G401.6 (cell line): Measurements from ENCODE around the gene CERK.

ENCODE experiments used
- FAIRE-seq: peaks from 2 replicates; lab custom pipeline; 2012; peaks lifted over from hg19 to GRCh38; lab: Jason Lieb, UNC

CERK gene

DNA sequence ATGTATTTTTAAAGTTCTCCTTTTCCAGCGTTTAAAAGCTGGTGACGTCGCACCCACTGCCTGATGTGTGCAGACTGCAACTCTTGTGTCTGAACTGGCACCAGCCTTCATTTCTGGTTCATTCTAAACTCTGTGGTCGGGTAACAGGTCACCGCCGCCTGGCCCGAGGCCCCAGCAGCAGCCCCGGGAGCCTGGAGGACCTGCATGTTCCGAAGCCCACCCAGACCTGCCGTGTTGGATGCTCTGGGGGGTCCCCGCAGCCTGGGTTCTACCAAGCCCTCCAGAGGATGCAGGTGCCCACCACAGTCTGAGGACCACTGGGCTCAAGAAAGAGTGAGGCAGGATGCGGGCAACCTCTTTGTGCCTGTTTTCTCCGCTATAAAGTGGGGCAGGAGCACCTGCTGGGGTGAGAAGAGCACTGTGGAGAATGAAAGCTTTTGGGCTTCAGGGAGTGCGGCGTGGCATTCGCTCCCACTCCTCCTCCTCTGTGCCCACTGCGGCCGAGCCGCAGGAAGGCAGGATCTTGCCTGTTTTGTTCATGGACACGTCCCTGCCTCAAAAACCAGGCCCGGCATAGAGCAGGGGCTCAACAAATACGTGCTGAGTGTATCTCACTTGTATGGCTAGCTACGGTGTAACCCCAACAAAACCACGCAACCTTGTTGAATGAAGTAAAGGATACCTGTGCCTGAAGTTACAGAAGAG is 40.1 kb downstream of the CERK start:
- no peak for FAIRE-seq

DNA sequence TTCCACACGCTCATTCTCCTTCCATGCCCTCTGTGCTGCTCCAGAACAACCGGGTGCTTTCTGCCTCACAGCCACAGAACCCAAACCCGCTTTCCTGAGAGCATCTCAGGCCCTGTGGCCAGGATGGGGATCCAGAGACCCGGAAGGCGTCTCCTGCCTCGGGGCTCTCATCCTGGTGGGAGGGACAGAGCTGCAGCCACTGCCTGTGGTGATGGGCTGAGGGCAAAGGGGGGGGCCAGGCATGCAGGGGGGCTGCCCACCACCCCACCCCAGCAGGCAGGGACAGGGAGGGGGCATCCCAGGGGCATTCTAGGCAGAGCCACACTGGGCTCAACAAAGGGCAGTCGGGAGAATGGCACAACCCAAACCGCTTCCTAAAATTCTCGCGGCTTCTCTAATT is 41.4 kb downstream of the CERK start:
- FAIRE-seq: no peak

GRCh38 chr22:46696229-46696518 is 41.9 kb downstream of the CERK start:
- FAIRE-seq: no peak

GRCh38 chr22:46695346-46696228 is 42.5 kb downstream of the CERK start:
- FAIRE-seq: no peak

- FAIRE-seq: no peak
These were observed 43.5 kb downstream of the CERK start for GRCh38 chr22:46694416-46695170.

DNA sequence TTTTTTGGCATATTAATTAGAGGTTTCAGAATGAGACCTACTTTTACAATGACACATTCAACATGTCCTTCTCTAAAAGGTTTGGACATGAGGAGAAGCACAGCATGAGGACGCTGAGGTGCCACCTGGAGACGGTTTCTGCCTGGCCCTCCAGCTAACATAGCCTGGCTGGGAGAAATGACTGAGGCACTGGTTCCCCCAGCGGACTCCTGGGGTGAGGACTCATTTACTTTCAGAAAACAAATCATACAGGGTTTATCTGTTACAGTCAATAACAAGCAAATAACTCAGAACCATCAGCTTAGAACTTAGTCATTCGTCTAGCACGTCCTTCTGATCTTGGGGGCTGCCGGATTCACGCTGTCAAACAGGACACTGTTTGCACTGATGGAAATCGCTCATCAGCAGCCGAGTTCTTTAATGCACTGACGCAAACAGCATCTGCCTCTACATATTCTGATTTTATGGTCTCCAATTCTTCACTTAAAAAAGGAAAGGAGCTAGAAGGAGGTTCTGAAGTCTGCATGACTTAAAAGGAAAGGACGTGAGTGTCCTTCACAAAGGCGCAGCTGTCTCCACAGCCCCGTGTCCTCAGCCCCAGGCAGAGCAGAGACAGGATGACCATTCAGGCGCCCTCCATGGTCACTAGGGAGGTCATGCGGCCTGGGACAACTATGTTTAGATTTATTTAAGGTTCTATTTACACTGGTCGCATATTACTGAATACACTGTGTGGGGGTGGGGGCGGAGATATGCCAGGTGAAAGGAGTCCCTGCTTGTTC is 44.2 kb downstream of the CERK start:
- FAIRE-seq: no peak

DNA sequence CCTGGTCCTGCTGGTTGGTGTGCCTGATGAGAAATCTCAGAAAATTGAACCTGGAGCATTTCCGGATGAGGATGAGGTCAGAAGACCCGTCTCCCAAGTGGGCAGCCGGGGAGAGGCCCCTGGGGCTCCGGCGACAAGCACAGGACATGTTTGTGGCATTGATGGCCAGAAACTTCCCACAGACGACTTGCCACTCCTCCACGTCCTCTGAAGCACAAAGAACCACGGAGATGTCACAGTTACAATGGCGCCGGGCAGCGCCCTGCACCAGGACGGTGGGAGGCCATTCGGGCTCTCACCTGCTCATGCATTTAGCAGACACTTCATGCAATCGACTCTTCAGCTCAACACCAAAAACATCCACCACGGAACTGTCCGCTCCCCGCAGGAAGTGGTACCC is 46.5 kb downstream of the CERK start:
- FAIRE-seq: no peak

GRCh38 chr22:46690146-46690545 is 47.9 kb downstream of the CERK start:
- no peak for FAIRE-seq

DNA sequence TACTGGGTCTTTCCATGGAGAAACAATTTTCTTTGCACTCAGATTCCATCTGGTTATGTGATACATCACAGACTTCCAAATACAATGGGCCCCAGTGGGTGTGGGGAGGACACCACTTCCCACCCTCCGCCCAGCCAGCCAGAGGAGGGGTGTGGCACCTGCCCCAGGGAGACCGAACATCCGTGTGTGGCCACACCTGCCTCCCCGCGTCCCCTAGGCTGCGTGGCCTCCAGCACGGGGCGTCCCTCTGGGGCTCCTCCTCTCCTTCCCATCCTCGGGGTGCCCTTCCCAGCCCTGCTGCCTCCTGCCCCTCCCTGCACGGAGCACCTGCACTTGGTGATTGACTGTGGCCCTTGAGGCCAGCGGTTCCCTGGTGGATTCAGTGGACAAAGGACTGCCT is 49.1 kb downstream of the CERK start:
- FAIRE-seq: no peak

DNA sequence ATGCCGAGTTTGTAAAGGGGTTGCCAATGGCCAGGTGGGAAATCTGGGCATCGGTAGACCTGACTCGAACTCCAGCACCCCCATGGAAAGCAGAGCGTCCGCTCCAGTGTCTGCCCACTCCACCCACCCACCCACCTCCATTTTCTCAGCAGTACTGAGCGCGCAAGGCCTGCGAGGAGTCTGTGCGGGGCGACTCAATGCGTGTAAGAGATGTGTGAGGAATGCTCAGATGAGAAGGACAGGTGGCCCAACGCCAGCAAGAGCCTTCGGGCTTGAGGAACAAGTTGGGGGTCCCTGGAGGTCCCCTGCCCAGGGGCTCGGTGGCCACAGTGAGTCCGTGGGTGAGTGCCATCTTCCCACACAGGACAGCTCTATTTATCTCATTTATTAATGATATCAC is 50.6 kb downstream of the CERK start:
- no peak for FAIRE-seq

DNA sequence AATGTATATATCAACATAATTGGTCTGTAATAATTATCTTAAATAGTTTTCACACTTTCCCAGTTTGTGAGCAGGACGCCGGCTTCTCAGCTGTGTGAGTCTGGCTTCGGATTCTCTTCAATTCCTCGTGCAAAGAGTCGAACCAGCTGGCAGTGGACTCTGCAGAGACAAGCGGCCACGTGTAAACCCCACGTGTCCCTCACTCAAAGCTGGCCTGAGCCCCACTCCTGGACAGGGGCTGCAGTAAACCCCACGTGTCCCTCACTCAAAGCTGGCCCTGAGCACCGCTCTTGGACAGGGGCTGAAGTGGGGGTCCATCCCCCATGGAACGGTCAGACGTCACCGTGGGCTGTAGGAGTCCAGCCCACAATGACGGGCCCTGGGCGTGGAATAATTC is 51.0 kb downstream of the CERK start:
- FAIRE-seq: no peak

DNA sequence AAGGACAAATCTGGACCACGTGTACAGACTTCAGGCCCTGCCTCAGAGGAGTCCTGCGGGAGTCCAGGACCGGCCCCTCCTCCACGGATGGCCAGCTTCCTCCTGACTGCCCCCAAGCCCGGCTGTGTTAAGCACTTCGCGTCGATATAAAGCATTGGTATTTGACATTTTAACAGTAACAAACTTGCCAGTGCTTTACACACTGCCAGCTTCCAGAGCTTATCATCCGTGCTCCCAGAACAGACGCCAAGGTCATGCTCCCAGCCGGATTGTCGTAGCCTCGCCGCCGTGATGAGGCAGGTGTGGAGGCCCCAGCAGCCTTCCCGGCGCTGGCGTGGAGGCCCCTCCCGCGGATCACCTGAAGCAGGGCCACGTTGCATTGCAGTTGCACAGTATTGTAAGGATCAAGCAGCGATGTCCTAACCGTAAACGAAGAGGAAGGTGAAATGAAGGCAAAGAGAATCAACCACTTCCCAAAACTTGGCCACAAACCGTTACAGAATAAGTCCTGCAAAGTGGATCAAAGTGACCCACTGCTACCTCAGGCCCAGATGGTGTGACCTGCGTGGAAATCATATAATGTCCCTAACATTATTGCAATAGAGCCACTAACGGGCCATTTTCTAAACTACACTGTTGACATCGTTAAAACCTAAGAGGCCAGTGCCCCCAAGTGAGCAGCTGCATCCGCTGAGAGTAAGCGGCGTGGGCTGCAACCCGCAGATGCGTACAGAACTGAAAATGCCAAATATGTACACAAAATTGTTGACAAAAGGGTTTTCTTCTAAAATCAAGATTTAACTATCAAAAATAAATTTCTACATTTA is 51.6 kb downstream of the CERK start:
- FAIRE-seq: no peak

- no peak for FAIRE-seq
These were observed 53.3 kb downstream of the CERK start for GRCh38 chr22:46684706-46685105.

- FAIRE-seq: no peak
These were observed 55.9 kb downstream of the CERK start for GRCh38 chr22:46682011-46682731.

- no peak for FAIRE-seq
These were observed 57.0 kb downstream of the CERK start for GRCh38 chr22:46681010-46681409.

GRCh38 chr22:46679706-46680269 is 58.3 kb downstream of the CERK start:
- no peak for FAIRE-seq

DNA sequence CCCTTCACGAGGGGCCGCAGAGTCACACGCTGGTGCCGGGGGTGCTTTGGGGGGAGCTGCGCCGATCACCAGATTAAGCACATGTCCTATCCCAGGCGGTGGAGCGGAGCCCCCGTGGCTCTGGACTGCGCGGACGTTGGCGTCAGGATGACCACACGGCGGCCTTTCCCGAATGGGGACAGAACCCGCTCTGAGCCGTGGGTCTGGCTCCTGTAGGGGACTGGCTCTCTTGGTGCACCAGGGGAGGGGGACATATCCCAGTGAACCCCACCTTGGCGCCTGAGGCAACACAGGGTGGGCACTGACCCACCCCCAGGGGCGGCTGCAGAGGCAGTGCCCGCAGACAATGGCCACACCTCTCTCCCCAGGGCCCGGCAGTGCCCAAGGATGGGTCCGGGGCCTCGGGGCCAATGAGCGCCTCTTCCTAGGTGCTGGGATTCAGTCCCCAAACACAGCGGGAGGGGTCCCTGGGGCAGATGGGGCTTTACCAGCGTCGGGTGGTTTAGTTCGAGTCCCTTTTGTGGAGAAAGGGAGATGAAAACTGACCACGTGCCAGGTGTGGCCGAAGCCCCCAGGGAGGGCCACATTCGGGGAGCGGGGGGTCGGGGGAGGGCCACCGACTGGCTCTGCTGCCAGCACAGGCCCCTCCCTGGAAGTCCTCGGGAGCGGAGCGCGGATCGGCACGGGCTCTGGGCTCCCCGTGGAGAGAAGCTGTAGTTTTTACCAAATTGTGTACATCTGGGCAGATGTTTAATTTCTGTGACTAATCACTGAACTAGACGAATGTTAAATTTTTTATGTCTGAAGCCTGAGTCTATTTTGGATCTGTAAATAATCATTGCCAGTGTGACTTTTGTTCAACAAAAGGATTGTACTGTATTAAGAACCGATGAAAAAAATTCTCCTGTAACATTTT is 59.0 kb downstream of the CERK start:
- no peak for FAIRE-seq

DNA sequence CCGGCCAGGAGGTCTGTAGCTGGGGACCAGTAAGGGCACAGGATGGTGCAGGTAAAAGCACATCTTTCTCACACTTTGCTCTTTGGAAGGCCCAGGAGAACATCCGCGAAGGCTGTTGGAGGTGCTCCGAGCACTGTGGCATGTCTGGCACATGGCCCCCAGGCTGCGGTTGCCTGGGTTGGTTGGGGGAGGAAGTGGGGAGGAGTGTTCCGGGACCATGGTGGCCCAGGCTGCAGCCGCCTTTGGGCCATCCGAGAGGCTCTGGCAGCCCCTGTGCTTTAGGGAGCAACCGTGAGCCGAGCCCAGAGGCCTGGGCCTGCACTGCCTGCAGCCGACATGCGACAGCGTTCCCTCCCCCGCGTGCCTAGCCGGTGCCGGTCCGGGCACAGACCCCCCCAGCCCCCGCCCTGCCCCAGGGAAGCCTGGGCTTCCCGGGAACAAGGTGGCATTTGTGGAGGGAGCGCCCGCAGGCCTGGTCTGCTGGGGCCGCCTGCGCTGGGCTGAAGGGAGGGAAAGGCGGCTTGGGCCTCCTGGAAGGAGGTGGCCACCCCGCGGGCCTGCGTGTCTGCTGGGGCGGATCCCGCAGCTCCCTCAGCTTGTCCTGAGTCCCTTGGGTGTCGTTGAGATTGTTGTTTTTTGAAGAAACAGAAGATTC is 59.9 kb downstream of the CERK start:
- FAIRE-seq: no peak
